ENCODE results near the gene RNF121. TPM values are rescaled to one million over a fixed set of nuclear protein-coding genes. Genes with fewer than 3 reads are reported as not detected.

RNF121 gene
- total RNA-seq, 4 donors from 2014 or later: 13.1 to 25.8 (median 21.5) TPM

DNA sequence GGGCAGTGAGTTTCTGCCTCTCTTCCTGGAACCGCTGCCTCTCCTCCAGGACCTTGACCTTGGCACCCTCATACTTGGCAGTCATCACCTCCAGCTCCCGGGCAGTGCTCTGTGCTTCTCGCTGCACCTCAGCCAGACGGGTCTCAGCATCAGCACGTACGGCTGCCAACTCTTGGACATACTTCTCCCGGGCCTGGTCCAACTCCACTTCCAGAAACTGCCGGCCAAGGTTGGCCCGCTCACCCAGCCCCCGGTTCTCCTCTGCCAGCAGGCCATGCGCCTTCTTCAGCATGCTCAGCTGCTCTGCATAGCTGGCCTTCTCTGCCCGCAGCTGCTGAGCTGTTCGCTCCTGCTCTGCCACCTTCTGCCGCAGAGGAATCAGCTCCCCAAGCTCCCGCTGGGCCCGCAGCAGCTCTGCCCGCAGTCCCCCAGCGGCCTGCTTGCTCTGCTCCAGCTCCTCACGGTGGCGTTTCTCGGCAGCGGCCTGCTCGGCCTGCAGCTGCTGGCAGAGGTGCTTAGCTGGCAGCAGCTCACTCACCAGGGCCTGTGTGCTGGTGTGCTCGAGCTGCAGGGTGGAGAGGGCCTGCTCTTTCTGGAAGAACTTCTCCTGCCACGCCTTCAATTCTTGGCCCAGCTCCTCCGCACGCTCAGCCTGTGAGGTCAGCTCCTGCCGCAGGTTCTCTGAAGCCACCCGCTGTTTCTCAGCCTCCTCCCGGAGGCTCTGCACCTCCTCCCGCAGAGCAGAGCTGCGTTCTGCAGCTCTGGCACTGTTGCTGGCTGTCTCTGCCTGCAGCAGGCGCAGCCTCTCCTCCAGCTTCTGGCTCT lies 84.3 kb downstream of the RNF121 start:
- H3K27me3 ChIP-seq: no peaks in the 10 kb centered on the region
- TF ChIP-seq, protein P1, sequence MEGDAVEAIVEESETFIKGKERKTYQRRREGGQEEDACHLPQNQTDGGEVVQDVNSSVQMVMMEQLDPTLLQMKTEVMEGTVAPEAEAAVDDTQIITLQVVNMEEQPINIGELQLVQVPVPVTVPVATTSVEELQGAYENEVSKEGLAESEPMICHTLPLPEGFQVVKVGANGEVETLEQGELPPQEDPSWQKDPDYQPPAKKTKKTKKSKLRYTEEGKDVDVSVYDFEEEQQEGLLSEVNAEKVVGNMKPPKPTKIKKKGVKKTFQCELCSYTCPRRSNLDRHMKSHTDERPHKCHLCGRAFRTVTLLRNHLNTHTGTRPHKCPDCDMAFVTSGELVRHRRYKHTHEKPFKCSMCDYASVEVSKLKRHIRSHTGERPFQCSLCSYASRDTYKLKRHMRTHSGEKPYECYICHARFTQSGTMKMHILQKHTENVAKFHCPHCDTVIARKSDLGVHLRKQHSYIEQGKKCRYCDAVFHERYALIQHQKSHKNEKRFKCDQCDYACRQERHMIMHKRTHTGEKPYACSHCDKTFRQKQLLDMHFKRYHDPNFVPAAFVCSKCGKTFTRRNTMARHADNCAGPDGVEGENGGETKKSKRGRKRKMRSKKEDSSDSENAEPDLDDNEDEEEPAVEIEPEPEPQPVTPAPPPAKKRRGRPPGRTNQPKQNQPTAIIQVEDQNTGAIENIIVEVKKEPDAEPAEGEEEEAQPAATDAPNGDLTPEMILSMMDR (IDR thresholded peaks at IDR 0.05): peak in 3 of 4 experiments; percentile 7 to 34 (median 23)
- no peak for TF ChIP-seq EP300 (IDR thresholded peaks at IDR 0.05)
- peak; percentile 55 for TF ChIP-seq POLR2AphosphoS5 (IDR thresholded peaks at IDR 0.05)
- H3K9me3 ChIP-seq: no peaks in the 10 kb centered on the region
- peaks cover 4 to 57% (median 29%) of the 10 kb centered on the region in 3 donors for H3K4me1 ChIP-seq
- H3K27ac ChIP-seq: peak overlapping the region in 3 of 4 donors; percentile 58 to 71 (median 66)
- WGBS, 2 donors (ENCODE audit: low coverage in 1 of 2): 20 to 49% methylated on average over 5 to 19 of the region's 33 CpGs
- peaks cover 0 to 100% of the 10 kb centered on the region in 2 donors for H3K36me3 ChIP-seq
- peak; percentile 82 for ATAC-seq
- H3K4me3 ChIP-seq: no peak overlapping the region

DNA sequence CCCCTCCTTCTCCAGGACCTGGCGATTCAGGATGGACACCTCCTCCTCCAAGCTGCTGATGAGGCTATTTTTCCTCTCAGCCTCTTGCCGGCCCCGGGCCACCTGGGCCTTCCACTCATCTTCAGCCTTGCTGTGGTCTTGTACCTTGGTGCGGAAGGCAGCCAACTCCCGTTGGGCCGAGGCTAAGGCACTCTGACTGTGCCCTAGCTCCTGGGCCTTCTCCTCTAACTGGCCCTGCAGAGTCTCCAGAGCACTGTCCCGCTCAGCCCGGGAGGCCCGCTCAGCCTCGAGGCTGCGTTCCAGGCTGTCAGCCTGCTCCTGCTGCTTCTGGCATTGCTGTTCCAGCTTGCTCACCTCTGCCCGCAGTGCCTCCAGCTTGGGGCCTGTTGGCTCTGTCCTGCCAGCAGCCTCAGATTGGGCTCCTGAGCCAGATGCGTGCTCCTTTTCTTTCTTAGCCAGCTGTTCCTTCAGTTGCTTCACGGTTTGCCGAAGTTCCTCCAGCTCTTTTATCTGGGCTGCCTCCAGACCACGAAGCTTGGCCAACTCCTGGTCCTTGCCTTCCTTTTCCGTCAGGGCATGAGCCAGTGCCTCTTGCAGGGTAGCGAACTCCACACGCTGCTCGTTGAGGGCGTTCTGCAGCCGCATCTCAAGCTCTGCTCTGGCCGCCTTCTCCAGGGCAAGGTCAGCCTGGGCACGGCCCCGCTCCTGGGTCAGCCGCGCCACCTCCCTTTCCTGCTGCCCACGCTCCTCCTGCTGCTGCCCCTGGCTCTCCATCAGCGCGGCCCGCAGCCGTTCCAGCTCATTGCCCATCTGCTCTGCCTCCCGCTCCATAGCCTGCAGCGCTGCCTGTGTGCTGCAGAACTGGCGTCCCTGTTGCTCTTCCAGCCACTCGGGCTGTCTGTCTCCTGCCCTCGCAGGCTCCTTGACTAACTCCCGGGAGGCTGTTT lies 85.2 kb downstream of the RNF121 start:
- H3K27ac ChIP-seq: peak overlapping the region in 3 of 4 donors; percentile 58 to 71 (median 66)
- ATAC-seq: no peak
- H3K36me3 ChIP-seq: peaks cover under 1 to 100% of the 10 kb centered on the region in 2 donors
- H3K9me3 ChIP-seq: no peaks in the 10 kb centered on the region
- no peak overlapping the region for H3K4me3 ChIP-seq
- TF ChIP-seq POLR2A (IDR thresholded peaks at IDR 0.05): no peak
- no peaks in the 10 kb centered on the region for H3K27me3 ChIP-seq
- peaks cover 4 to 57% (median 29%) of the 10 kb centered on the region in 3 donors for H3K4me1 ChIP-seq
- 79 to 82% methylated on average over 9 to 16 of the region's 38 CpGs for WGBS, 2 donors (ENCODE audit: low coverage in 1 of 2)

DNA sequence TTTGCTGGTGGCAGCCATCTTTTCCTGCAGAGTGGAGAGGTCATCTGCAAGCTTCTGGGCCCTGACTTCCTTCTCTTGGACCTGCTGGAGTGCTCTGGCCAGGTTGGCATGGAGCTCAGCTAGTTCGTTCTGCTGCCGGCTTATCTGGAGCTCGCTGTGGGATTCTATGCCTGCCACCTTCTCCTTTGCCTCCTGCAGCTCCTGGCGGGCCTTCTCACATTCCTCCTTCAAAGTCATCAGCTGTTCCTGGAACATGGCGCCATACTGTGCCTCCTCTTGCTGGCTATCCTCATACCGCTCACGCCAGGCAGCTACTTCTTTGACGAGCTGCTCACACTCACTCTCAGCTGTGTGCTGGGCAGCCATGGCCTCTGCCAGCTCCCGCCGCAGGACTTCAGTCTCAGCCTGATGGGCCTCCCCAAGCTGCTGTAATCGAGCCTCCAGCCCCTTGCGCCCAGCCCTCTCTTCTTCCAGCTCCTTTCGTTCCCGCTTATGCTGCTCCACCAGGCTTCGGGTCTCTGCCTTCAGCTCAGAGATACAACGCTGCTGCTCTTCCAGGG lies 86.0 kb downstream of the RNF121 start:
- H3K4me3 ChIP-seq: no peak overlapping the region
- peaks cover 4 to 57% (median 29%) of the 10 kb centered on the region in 3 donors for H3K4me1 ChIP-seq
- H3K9me3 ChIP-seq: no peaks in the 10 kb centered on the region
- ATAC-seq: no peak
- no peaks in the 10 kb centered on the region for H3K27me3 ChIP-seq
- WGBS, 2 donors (ENCODE audit: low coverage in 1 of 2): 83 to 88% methylated on average over 10 to 12 of the region's 16 CpGs
- TF ChIP-seq POLR2A (IDR thresholded peaks at IDR 0.05) (no peak), POLR2AphosphoS5 (IDR thresholded peaks at IDR 0.05) (no peak), EP300 (IDR thresholded peaks at IDR 0.05) (no peak)
- TF ChIP-seq, protein P1 (IDR thresholded peaks at IDR 0.05): no peak
- peak overlapping the region in 3 of 4 donors; percentile 44 to 71 (median 58) for H3K27ac ChIP-seq
- H3K36me3 ChIP-seq: peaks cover 4 to 100% of the 10 kb centered on the region in 2 donors

DNA sequence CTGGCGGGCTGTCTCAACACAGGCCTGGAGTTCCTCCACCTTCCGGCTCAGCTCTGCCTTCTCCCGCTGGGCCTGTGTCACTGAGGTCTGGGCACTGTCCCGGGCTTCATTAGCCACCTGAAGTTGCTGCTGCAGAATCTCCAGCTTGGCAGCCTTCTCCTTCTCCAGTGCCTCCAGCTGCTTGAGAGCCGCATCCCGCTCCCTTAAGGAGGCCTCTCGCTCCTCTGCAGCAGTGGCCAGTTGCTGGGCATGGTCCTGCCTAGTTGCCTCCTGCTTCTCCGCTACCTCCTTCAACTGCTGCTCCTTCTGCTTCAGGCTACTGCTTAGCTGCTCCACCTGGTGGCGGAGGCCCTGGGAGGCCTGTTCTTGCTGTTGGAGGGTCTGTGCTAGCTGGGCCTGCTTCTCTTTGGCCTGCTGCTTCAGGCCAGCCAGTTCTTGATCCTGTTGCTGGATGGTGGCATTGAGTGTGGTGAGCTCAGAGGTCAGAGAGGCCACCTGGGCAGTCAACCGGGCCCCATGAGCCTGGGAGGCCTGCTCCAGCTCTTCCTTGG lies 86.7 kb downstream of the RNF121 start:
- 93% methylated on average over 5 of the region's 10 CpGs; no CpG with 5 or more reads in 1 of the 2 donors for WGBS, 2 donors (ENCODE audit: low coverage in 1 of 2)
- peaks cover 4 to 55% (median 29%) of the 10 kb centered on the region in 3 donors for H3K4me1 ChIP-seq
- ATAC-seq: no peak
- H3K27me3 ChIP-seq: no peaks in the 10 kb centered on the region
- peaks cover 4 to 100% of the 10 kb centered on the region in 2 donors for H3K36me3 ChIP-seq
- H3K9me3 ChIP-seq: no peaks in the 10 kb centered on the region
- TF ChIP-seq, protein P1 (IDR thresholded peaks at IDR 0.05): peak in 2 of 4 experiments; percentile 16 to 38
- no peak for TF ChIP-seq EP300 (IDR thresholded peaks at IDR 0.05)
- H3K4me3 ChIP-seq: no peak overlapping the region
- peak overlapping the region in 2 of 4 donors; percentile 58 to 71 for H3K27ac ChIP-seq
